ENCODE data around the gene LRTM2.

LRTM2 gene

GRCh38 chr12:1844223-1844622 is 23.9 kb downstream of the LRTM2 start:
- no peak for DNase-seq

GRCh38 chr12:1844661-1845409 is 24.5 kb downstream of the LRTM2 start:
- no peak for DNase-seq

- DNase-seq = no peak
Measured at GRCh38 chr12:1845427-1845826, 25.1 kb downstream of the LRTM2 start.

- DNase-seq = no peak
Measured at GRCh38 chr12:1845886-1846285, 25.5 kb downstream of the LRTM2 start.

GRCh38 chr12:1846421-1847405 is 26.3 kb downstream of the LRTM2 start:
- DNase-seq = no peak

GRCh38 chr12:1847411-1847810 is 27.0 kb downstream of the LRTM2 start:
- DNase-seq = no peak

- DNase-seq = no peak
Measured at GRCh38 chr12:1848146-1848545, 27.8 kb downstream of the LRTM2 start.

- no peak for DNase-seq
Measured at GRCh38 chr12:1848745-1849144, 28.4 kb downstream of the LRTM2 start.

- DNase-seq = no peak
Measured at GRCh38 chr12:1851151-1851701, 30.9 kb downstream of the LRTM2 start.

- DNase-seq = no peak
Measured at GRCh38 chr12:1852076-1852475, 31.7 kb downstream of the LRTM2 start.

- DNase-seq = no peak
Measured at GRCh38 chr12:1853716-1854115, 33.4 kb downstream of the LRTM2 start.

- no peak for DNase-seq
Measured at GRCh38 chr12:1855241-1855640, 34.9 kb downstream of the LRTM2 start.

GRCh38 chr12:1857086-1857485 is 36.7 kb downstream of the LRTM2 start:
- no peak for DNase-seq

- DNase-seq = no peak
Measured at GRCh38 chr12:1857821-1858220, 37.5 kb downstream of the LRTM2 start.

GRCh38 chr12:1858456-1858855 is 38.1 kb downstream of the LRTM2 start:
- DNase-seq = no peak

GRCh38 chr12:1859643-1860042 is 39.3 kb downstream of the LRTM2 start:
- DNase-seq = no peak

- DNase-seq = no peak
Measured at GRCh38 chr12:1862973-1863372, 42.6 kb downstream of the LRTM2 start.

GRCh38 chr12:1863823-1864222 is 43.5 kb downstream of the LRTM2 start:
- no peak for DNase-seq

- DNase-seq = peak in 1 of 2 experiments; percentile 5
Measured at GRCh38 chr12:1864456-1864855, 44.1 kb downstream of the LRTM2 start.

- DNase-seq = peak in 1 of 2 experiments; percentile 9
Measured at GRCh38 chr12:1864867-1865266, 44.5 kb downstream of the LRTM2 start.

- DNase-seq = peak in 1 of 2 experiments; percentile 5
Measured at GRCh38 chr12:1865284-1865866, 45.0 kb downstream of the LRTM2 start.

- peak in 1 of 2 experiments; percentile 4 for DNase-seq
Measured at GRCh38 chr12:1869145-1869544, 48.8 kb downstream of the LRTM2 start.

- peak in 1 of 2 experiments; percentile 3 for DNase-seq
Measured at GRCh38 chr12:1870086-1870485, 49.7 kb downstream of the LRTM2 start.

All from activated T-cell treated with anti-CD3 and anti-CD28 coated beads, Interleukin-2, amount 50 U/mL, for 48 hours (primary cell).